ENCODE results near the gene STK11. TPM values are rescaled to one million over a fixed set of nuclear protein-coding genes. Genes with fewer than 3 reads are reported as not detected.

Gene STK11
- total RNA-seq, 2 donors from 2014 or later: 62.0 to 64.7 TPM

GRCh38 chr19:1222394-1222793 is 16.8 kb downstream of the STK11 start:
- H3K9me3 ChIP-seq: no peaks in the 10 kb centered on the region
- H3K4me1 ChIP-seq: peaks cover 0 to 51% of the 10 kb centered on the region in 2 donors
- TF ChIP-seq CTCF (IDR thresholded peaks at IDR 0.05): no peak
- H3K27ac ChIP-seq: peak overlapping the region; percentile 57 to 91
- H3K27me3 ChIP-seq: no peaks in the 10 kb centered on the region
- no peak overlapping the region for H3K4me3 ChIP-seq
- DNase-seq (ENCODE audit: low spot score): no peak
- H3K36me3 ChIP-seq: peaks cover 53% of the 10 kb centered on the region

GRCh38 chr19:1223018-1223855 is 17.7 kb downstream of the STK11 start:
- peaks cover 0 to 43% of the 10 kb centered on the region in 2 donors for H3K4me1 ChIP-seq
- H3K36me3 ChIP-seq: peaks cover 61% of the 10 kb centered on the region
- TF ChIP-seq CTCF (IDR thresholded peaks at IDR 0.05): peak in 1 of 2 donors; percentile 48
- no peaks in the 10 kb centered on the region for H3K9me3 ChIP-seq
- H3K27ac ChIP-seq: no peak overlapping the region
- no peak overlapping the region for H3K4me3 ChIP-seq
- H3K27me3 ChIP-seq: no peaks in the 10 kb centered on the region
- no peak for DNase-seq (ENCODE audit: low spot score)

GRCh38 chr19:1224047-1224825 is 18.7 kb downstream of the STK11 start:
- H3K36me3 ChIP-seq: peaks cover 62% of the 10 kb centered on the region
- no peak for DNase-seq (ENCODE audit: low spot score)
- no peak for TF ChIP-seq CTCF (IDR thresholded peaks at IDR 0.05)
- no peaks in the 10 kb centered on the region for H3K27me3 ChIP-seq
- peaks cover 0 to 33% of the 10 kb centered on the region in 2 donors for H3K4me1 ChIP-seq
- H3K27ac ChIP-seq: no peak overlapping the region
- no peaks in the 10 kb centered on the region for H3K9me3 ChIP-seq
- H3K4me3 ChIP-seq: no peak overlapping the region

GRCh38 chr19:1224847-1225246 is 19.3 kb downstream of the STK11 start:
- Histone ChIP-seq H3K9me3 (no peaks in the 10 kb centered on the region), H3K4me3 (no peak overlapping the region), H3K27me3 (no peaks in the 10 kb centered on the region), H3K4me1 (peaks cover 0 to 31% of the 10 kb centered on the region in 2 donors), H3K27ac (no peak overlapping the region), H3K36me3 (peaks cover 62% of the 10 kb centered on the region)
- TF ChIP-seq CTCF (IDR thresholded peaks at IDR 0.05): no peak
- no peak for DNase-seq (ENCODE audit: low spot score)

GRCh38 chr19:1225440-1226226 is 20.1 kb downstream of the STK11 start:
- Histone ChIP-seq H3K36me3 (peaks cover 58% of the 10 kb centered on the region), H3K4me1 (peaks cover 0 to 25% of the 10 kb centered on the region in 2 donors), H3K9me3 (no peaks in the 10 kb centered on the region), H3K27me3 (no peaks in the 10 kb centered on the region), H3K27ac (no peak overlapping the region), H3K4me3 (no peak overlapping the region)
- TF ChIP-seq CTCF (IDR thresholded peaks at IDR 0.05): no peak
- no peak for DNase-seq (ENCODE audit: low spot score)

Data from right atrium auricular region (tissue), 2 donors.